ENCODE measurements around the gene RAP2B. TPM values are rescaled to one million over a fixed set of nuclear protein-coding genes. Genes with fewer than 3 reads are reported as not detected.

The RAP2B gene
- polyA plus RNA-seq, 4 donors = 2.0 to 4.3 (median 2.7) TPM

DNA sequence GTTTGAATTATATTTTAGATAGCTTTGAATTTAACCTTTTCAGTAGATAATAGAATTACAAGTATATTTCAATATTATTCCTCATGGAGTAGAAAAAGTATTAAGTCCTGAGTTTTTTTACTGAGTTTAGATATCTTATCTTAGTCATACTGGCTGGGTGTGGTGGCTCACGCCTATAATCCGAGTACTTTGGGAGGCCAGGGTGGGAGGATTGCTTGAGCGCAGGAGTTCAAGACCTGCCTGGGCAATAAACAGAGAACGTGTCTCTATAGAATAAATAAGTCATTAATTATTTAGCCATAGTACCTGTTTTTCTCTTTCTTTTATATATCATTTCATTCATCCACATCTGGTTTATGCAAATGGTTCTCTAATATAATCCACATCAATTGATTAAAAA lies 9.9 kb downstream of the RAP2B start:
- Histone ChIP-seq H3K36me3 (ENCODE audit: control insufficient read depth in 3 of 3, insufficient read depth in 2 of 3, low read depth in 1 of 3, low read length in 3 of 3) (peaks cover 0 to 2% (median 0%) of the 10 kb centered on the region in 3 donors), H3K27ac (ENCODE audit: low read depth in 1 of 3, low read length in 2 of 3) (no peak overlapping the region), H3K4me1 (ENCODE audit: control insufficient read depth in 3 of 3, insufficient read depth in 2 of 3, low read depth in 1 of 3, low read length in 2 of 3) (no peaks in the 10 kb centered on the region), H3K27me3 (ENCODE audit: control insufficient read depth in 3 of 3, insufficient read depth in 3 of 3, low read length in 3 of 3) (no peaks in the 10 kb centered on the region), H3K4me3 (ENCODE audit: low read depth in 1 of 3, low read length in 3 of 3) (no peak overlapping the region), H3K9me3 (ENCODE audit: control insufficient read depth in 2 of 2, insufficient read depth in 1 of 2, low read depth in 1 of 2, low read length in 1 of 2) (no peaks in the 10 kb centered on the region)
- WGBS, 3 donors = 31 to 74% (median 50%) methylated on average over 4 of the region's 4 CpGs
- no peak for FAIRE-seq
- peak in 1 of 2 donors; percentile 14 for DNase-seq

DNA sequence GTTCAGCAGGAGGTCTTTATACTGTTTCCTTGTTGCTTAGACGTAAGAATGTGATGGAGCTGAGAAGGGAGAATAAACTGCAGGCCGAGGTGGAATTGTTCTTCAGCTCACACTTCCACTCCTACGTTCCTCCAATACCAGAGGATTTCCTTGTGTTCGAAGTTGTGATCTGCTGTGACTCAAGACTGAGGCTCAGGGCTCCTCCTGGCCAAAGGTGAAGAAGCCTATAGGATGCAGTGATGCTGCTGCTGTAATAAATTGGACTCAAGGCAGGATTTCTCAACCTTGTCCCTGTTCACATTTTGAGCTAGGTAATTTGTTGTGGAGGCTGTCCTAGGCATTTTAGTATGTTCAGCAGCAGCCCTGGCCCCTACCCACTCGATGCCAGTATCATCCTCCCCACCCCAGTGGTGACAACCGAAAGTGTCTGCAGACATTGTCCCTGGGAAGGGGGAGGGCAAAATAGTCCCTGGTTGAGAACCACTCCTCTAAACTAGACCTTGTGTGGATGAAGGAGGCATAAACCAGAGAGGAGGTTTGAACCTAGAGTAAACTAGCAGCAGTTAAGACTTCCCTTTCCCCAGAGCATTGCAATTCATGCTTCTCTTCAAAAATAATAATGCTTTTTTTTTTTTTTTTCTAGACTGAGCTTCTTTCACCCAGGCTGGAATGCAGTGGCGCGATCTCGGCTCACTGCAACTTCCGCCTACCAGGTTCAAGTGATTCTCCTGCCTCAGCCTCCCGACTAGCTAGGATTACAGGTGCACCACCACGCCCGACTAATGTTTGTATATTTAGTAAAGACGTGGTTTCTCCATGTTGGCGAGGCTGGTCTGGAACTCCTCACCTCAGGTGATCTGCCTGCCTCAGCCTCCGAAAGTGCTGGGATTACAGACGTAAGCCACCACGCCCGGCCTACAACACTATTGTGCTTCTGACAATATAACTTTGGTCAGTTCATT lies 11.1 kb downstream of the RAP2B start:
- 86 to 90% (median 87%) methylated on average over 19 of the region's 19 CpGs for WGBS, 3 donors
- DNase-seq = peak; percentile 23 to 58
- Histone ChIP-seq H3K27me3 (ENCODE audit: control insufficient read depth in 3 of 3, insufficient read depth in 3 of 3, low read length in 3 of 3) (no peaks in the 10 kb centered on the region), H3K36me3 (ENCODE audit: control insufficient read depth in 3 of 3, insufficient read depth in 2 of 3, low read depth in 1 of 3, low read length in 3 of 3) (peaks cover 0 to 2% (median 0%) of the 10 kb centered on the region in 3 donors), H3K9me3 (ENCODE audit: control insufficient read depth in 2 of 2, insufficient read depth in 1 of 2, low read depth in 1 of 2, low read length in 1 of 2) (no peaks in the 10 kb centered on the region), H3K4me1 (ENCODE audit: control insufficient read depth in 3 of 3, insufficient read depth in 2 of 3, low read depth in 1 of 3, low read length in 2 of 3) (no peaks in the 10 kb centered on the region), H3K27ac (ENCODE audit: low read depth in 1 of 3, low read length in 2 of 3) (no peak overlapping the region), H3K4me3 (ENCODE audit: low read depth in 1 of 3, low read length in 3 of 3) (no peak overlapping the region)
- FAIRE-seq = no peak

DNA sequence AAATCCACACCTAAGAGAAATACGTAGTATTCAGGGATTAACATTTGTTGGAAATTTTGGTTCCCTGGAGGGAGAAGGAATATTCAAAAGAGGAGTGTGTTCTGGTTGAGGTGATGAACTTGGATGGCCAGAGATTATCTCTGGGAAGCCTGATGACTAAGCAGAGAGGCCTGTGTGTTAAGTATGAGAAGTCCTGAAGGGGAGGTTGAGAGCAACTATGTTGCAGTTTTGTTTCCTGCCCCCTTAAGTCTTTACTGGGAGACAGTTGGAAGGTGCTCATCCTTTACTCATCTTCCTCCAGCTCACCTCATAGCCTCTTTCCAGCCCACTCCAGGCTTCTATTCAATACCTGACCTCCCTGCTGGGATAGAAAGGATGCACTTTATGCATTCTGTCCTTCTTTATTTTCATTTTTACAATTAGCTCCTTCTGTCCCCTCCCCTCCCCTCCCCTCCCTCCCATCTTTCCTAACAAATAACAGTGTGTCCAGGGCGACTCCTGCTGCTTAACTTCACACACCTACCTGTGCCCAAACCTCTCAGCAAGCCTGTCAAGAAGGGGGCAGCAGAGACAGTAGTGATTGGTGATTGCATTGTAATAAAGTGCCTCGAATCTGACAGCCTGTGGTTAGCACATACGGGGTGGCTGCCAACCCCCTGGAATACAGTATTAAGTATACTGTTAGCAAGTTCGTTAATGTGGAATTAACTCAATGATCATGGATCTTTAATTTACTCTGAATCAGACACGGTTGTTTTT lies 11.9 kb downstream of the RAP2B start:
- H3K4me3 ChIP-seq (ENCODE audit: low read depth in 1 of 3, low read length in 3 of 3) = no peak overlapping the region
- FAIRE-seq (no peak), DNase-seq (no peak)
- H3K27me3 ChIP-seq (ENCODE audit: control insufficient read depth in 3 of 3, insufficient read depth in 3 of 3, low read length in 3 of 3) = no peaks in the 10 kb centered on the region
- H3K36me3 ChIP-seq (ENCODE audit: control insufficient read depth in 3 of 3, insufficient read depth in 2 of 3, low read depth in 1 of 3, low read length in 3 of 3) = peaks cover 0 to 2% (median 0%) of the 10 kb centered on the region in 3 donors
- no peaks in the 10 kb centered on the region for H3K9me3 ChIP-seq (ENCODE audit: control insufficient read depth in 2 of 2, insufficient read depth in 1 of 2, low read depth in 1 of 2, low read length in 1 of 2)
- no peaks in the 10 kb centered on the region for H3K4me1 ChIP-seq (ENCODE audit: control insufficient read depth in 3 of 3, insufficient read depth in 2 of 3, low read depth in 1 of 3, low read length in 2 of 3)
- no peak overlapping the region for H3K27ac ChIP-seq (ENCODE audit: low read depth in 1 of 3, low read length in 2 of 3)
- WGBS, 3 donors = 67 to 78% (median 69%) methylated on average over 6 of the region's 6 CpGs

DNA sequence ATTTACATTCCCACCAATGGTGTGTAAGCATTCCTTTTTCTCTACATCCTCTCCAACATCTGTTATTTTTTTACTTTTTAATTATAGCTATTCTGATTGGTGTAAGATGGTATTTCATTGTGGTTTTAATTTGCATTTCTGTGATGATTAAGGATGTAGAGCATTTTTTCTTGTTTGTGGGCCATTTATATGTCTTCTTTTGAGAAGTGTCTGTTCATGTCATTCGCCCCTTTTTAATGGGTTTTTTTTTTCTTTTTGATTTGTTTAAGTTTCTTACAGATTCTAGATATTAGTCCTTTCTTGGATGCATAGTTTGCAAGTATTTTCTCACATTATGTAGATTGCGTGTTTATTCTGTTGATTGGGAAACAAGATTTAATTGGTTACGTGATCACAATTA lies 14.2 kb downstream of the RAP2B start:
- no peaks in the 10 kb centered on the region for H3K27me3 ChIP-seq (ENCODE audit: control insufficient read depth in 3 of 3, insufficient read depth in 3 of 3, low read length in 3 of 3)
- no peak for FAIRE-seq
- no peak for DNase-seq
- no peaks in the 10 kb centered on the region for H3K36me3 ChIP-seq (ENCODE audit: control insufficient read depth in 3 of 3, insufficient read depth in 2 of 3, low read depth in 1 of 3, low read length in 3 of 3)
- no peak overlapping the region for H3K4me3 ChIP-seq (ENCODE audit: low read depth in 1 of 3, low read length in 3 of 3)
- no peak overlapping the region for H3K27ac ChIP-seq (ENCODE audit: low read depth in 1 of 3, low read length in 2 of 3)
- 97 to 100% (median 99%) methylated on average over 3 of the region's 3 CpGs for WGBS, 3 donors
- no peaks in the 10 kb centered on the region for H3K4me1 ChIP-seq (ENCODE audit: control insufficient read depth in 3 of 3, insufficient read depth in 2 of 3, low read depth in 1 of 3, low read length in 2 of 3)
- no peaks in the 10 kb centered on the region for H3K9me3 ChIP-seq (ENCODE audit: control insufficient read depth in 2 of 2, insufficient read depth in 1 of 2, low read depth in 1 of 2, low read length in 1 of 2)

DNA sequence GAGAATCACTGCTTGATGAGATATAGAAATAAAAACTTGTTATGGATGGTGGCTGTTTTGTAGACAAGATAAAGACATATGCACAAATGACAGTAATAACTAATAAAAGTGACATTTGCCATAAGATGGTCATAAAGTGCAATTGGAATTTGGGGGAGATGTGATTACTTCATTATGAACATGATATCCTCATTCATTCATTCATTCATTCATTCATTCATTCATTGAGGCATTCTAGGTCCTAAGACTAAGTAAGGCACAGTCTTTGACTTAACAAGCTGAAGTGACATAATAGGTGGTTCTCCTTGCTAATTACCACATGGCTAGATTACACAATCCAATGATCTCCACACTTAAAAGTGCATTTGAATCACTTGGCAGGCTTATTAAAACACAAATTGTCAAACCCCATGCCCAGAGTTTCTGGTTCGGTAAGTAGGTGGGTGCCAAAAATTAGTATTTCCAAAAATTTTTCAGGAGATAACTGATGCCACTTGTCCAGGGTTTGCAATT lies 18.9 kb downstream of the RAP2B start:
- FAIRE-seq = no peak
- no peak for DNase-seq
- Histone ChIP-seq H3K36me3 (ENCODE audit: control insufficient read depth in 3 of 3, insufficient read depth in 2 of 3, low read depth in 1 of 3, low read length in 3 of 3) (no peaks in the 10 kb centered on the region), H3K27ac (ENCODE audit: low read depth in 1 of 3, low read length in 2 of 3) (no peak overlapping the region), H3K27me3 (ENCODE audit: control insufficient read depth in 3 of 3, insufficient read depth in 3 of 3, low read length in 3 of 3) (no peaks in the 10 kb centered on the region), H3K4me1 (ENCODE audit: control insufficient read depth in 3 of 3, insufficient read depth in 2 of 3, low read depth in 1 of 3, low read length in 2 of 3) (no peaks in the 10 kb centered on the region), H3K4me3 (ENCODE audit: low read depth in 1 of 3, low read length in 3 of 3) (no peak overlapping the region), H3K9me3 (ENCODE audit: control insufficient read depth in 2 of 2, insufficient read depth in 1 of 2, low read depth in 1 of 2, low read length in 1 of 2) (no peaks in the 10 kb centered on the region)
- WGBS, 3 donors = 93 to 100% (median 93%) methylated on average over 1 of the region's 1 CpG

DNA sequence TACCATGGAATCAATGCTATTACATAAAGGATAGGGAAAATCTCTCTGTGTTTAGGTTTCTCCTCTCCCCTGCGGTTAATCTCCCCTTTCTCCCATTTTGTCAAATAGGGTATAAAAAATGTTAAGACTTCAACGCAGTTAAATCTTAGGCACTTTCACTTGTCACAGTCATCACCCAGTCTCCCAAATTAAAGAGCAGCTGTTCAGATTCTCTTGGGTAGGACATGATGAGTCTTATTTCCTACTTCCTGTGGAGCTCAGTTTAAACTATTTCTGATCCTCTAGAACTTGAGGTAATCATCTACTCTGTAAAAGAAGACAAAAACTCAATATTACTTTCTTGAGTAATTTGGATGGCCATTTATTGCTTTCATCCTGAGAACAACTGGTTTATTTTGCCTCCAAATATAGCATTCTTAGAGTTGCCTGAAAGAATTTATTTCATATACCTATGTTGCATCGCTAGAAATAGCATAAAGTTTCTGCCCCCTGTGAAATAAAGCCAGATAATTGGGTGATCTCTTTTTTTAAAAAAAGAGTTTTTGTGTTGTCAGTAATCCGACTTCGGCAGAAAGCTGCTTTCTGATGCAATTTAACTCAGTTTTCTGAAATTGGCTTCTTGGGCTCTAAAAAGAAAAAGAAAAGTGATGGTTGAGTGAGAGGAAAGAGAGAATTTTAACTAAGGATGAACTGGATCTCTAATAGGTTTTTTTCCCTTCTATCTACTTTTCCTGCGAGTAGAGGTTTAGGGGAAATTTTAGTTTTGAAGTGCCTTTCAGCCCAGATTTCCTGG lies 20.7 kb downstream of the RAP2B start:
- H3K4me3 ChIP-seq (ENCODE audit: low read depth in 1 of 3, low read length in 3 of 3) = no peak overlapping the region
- no peak for FAIRE-seq
- 83 to 95% (median 91%) methylated on average over 6 of the region's 6 CpGs for WGBS, 3 donors

DNA sequence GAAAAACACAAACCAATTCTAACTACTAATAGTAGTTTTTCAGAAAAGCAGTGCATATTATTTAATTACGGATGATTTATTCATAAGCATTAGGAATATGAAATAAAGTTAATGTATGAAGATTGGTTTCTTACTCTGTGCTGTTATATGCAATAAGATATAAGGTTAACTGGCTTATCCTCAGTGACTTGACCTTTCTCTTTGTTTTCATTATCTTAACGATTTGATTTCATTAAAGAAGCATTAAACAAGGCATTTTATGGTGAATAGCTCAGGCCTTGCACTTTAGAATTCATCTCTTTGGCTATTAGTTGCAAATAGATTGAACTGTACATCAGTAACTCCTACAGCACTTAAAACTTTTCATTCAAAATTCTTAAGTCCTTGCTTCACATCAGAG lies 28.9 kb downstream of the RAP2B start:
- H3K27ac ChIP-seq (ENCODE audit: low read depth in 1 of 3, low read length in 2 of 3) = no peak overlapping the region
- H3K4me3 ChIP-seq (ENCODE audit: low read depth in 1 of 3, low read length in 3 of 3) = no peak overlapping the region
- H3K27me3 ChIP-seq (ENCODE audit: control insufficient read depth in 3 of 3, insufficient read depth in 3 of 3, low read length in 3 of 3) = no peaks in the 10 kb centered on the region
- FAIRE-seq = no peak
- no peaks in the 10 kb centered on the region for H3K9me3 ChIP-seq (ENCODE audit: control insufficient read depth in 2 of 2, insufficient read depth in 1 of 2, low read depth in 1 of 2, low read length in 1 of 2)
- no peaks in the 10 kb centered on the region for H3K4me1 ChIP-seq (ENCODE audit: control insufficient read depth in 3 of 3, insufficient read depth in 2 of 3, low read depth in 1 of 3, low read length in 2 of 3)
- WGBS, 3 donors = 58 to 75% (median 71%) methylated on average over 2 of the region's 2 CpGs
- DNase-seq = no peak
- no peaks in the 10 kb centered on the region for H3K36me3 ChIP-seq (ENCODE audit: control insufficient read depth in 3 of 3, insufficient read depth in 2 of 3, low read depth in 1 of 3, low read length in 3 of 3)

More for the DNA sequence above, 20.7 kb downstream of the RAP2B start:
- no peaks in the 10 kb centered on the region for H3K4me1 ChIP-seq (ENCODE audit: control insufficient read depth in 3 of 3, insufficient read depth in 2 of 3, low read depth in 1 of 3, low read length in 2 of 3)
- no peak overlapping the region for H3K27ac ChIP-seq (ENCODE audit: low read depth in 1 of 3, low read length in 2 of 3)
- H3K9me3 ChIP-seq (ENCODE audit: control insufficient read depth in 2 of 2, insufficient read depth in 1 of 2, low read depth in 1 of 2, low read length in 1 of 2) = no peaks in the 10 kb centered on the region
- H3K27me3 ChIP-seq (ENCODE audit: control insufficient read depth in 3 of 3, insufficient read depth in 3 of 3, low read length in 3 of 3) = no peaks in the 10 kb centered on the region
- no peak for DNase-seq
- no peaks in the 10 kb centered on the region for H3K36me3 ChIP-seq (ENCODE audit: control insufficient read depth in 3 of 3, insufficient read depth in 2 of 3, low read depth in 1 of 3, low read length in 3 of 3)

DNA sequence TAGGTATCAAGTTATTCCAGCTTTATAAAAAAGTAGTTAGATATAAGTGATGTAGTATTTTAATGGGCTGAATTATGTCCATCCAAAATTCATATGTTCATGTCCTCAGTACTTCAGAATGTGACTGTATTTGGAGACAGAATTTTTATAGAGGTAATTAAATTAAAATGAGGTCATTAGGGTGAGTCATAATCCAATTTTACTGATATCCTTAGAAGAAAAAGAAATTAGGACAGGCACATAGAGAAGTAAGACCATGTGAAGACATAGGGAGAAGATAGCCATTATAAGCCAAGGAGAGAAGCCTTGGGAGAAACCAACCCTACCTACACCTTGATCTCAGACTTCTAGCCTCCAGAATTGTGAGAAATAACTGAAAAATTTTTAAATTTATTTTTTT lies 30.3 kb downstream of the RAP2B start:
- no peaks in the 10 kb centered on the region for H3K9me3 ChIP-seq (ENCODE audit: control insufficient read depth in 2 of 2, insufficient read depth in 1 of 2, low read depth in 1 of 2, low read length in 1 of 2)
- no peaks in the 10 kb centered on the region for H3K27me3 ChIP-seq (ENCODE audit: control insufficient read depth in 3 of 3, insufficient read depth in 3 of 3, low read length in 3 of 3)
- FAIRE-seq (no peak), DNase-seq (no peak)
- H3K4me1 ChIP-seq (ENCODE audit: control insufficient read depth in 3 of 3, insufficient read depth in 2 of 3, low read depth in 1 of 3, low read length in 2 of 3) = no peaks in the 10 kb centered on the region
- no peak overlapping the region for H3K4me3 ChIP-seq (ENCODE audit: low read depth in 1 of 3, low read length in 3 of 3)
- no peaks in the 10 kb centered on the region for H3K36me3 ChIP-seq (ENCODE audit: control insufficient read depth in 3 of 3, insufficient read depth in 2 of 3, low read depth in 1 of 3, low read length in 3 of 3)
- no peak overlapping the region for H3K27ac ChIP-seq (ENCODE audit: low read depth in 1 of 3, low read length in 2 of 3)
